GM18508 (cell line): Measurements from ENCODE around the gene FGF19.

Experiments
- ATAC-seq: cut with Tn5 transposase; IDR thresholded peaks from one replicate; pipeline ENCODE4 v1.9.1; 2021; ENCODE audit warnings: moderate number of reproducible peaks; ENCODE audit not compliant: insufficient read depth, unreplicated experiment

The FGF19 gene

GRCh38 chr11:69657911-69658625, 45.8 kb downstream of the FGF19 start:
- ATAC-seq: no peak

- ATAC-seq: no peak
Measured at GRCh38 chr11:69657456-69657910, 46.3 kb downstream of the FGF19 start.

GRCh38 chr11:69656536-69657455, 47.0 kb downstream of the FGF19 start:
- ATAC-seq: no peak

- no peak for ATAC-seq
Measured at GRCh38 chr11:69655479-69656428, 48.1 kb downstream of the FGF19 start.

- no peak for ATAC-seq
Measured at GRCh38 chr11:69654660-69655478, 49.0 kb downstream of the FGF19 start.

- ATAC-seq: no peak
Measured at GRCh38 chr11:69654001-69654659, 49.7 kb downstream of the FGF19 start.

GRCh38 chr11:69653406-69653960, 50.3 kb downstream of the FGF19 start:
- no peak for ATAC-seq

- no peak for ATAC-seq
Measured at GRCh38 chr11:69652999-69653398, 50.8 kb downstream of the FGF19 start.

GRCh38 chr11:69651834-69652620, 51.8 kb downstream of the FGF19 start:
- ATAC-seq: no peak

- ATAC-seq: no peak
Measured at GRCh38 chr11:69650832-69651344, 52.9 kb downstream of the FGF19 start.

GRCh38 chr11:69650081-69650831, 53.6 kb downstream of the FGF19 start:
- no peak for ATAC-seq

GRCh38 chr11:69649576-69649900, 54.3 kb downstream of the FGF19 start:
- ATAC-seq: no peak

GRCh38 chr11:69648679-69649575, 54.9 kb downstream of the FGF19 start:
- ATAC-seq: no peak
